Activated CD8-positive, alpha-beta T cell treated with anti-CD3 and anti-CD28 coated beads for 36 hours (primary cell): Measurements from ENCODE around the gene ICOS. TPM values are rescaled to one million over a fixed set of nuclear protein-coding genes. Genes with fewer than 3 reads are reported as not detected.

ENCODE experiments used
- ATAC-seq: fragments of 200-7000 bp; cut with Tn5 transposase; one replicate; pipeline ENCODE4 v1.10.0; 2021; ENCODE audit warnings: mild to moderate bottlenecking, moderate library complexity
- CTCF ChIA-PET: fragments of 350-600 bp; sonication (Branson Sonifier 250); formaldehyde crosslinking; loops from one replicate; lab custom pipeline; 2021; ENCODE audit warnings: antibody characterized with exemption; lab: Charles Lee
- POLR2A ChIA-PET: fragments of 350-600 bp; sonication (Branson Sonifier 250); formaldehyde crosslinking; loops from one replicate; lab custom pipeline; 2021; ENCODE audit warnings: antibody characterized with exemption; lab: Charles Lee
- DNase-seq: peaks from one replicate; pipeline ENCODE4 v3.0.0-alpha.2; 2020
- H3K27ac Mint-ChIP-seq: one replicate; pipeline ENCODE4 v1.8.0; 2021; ENCODE audit warnings: mild to moderate bottlenecking, mixed read lengths
- H3K27me3 Mint-ChIP-seq: one replicate; pipeline ENCODE4 v1.8.0; 2021; ENCODE audit warnings: mixed read lengths
- H3K36me3 Mint-ChIP-seq: one replicate; pipeline ENCODE4 v1.8.0; 2021; ENCODE audit warnings: low read depth, mixed read lengths
- H3K4me1 Mint-ChIP-seq: one replicate; pipeline ENCODE4 v1.8.0; 2021; ENCODE audit warnings: low read depth, mixed read lengths
- H3K4me3 Mint-ChIP-seq: one replicate; pipeline ENCODE4 v1.8.0; 2021; ENCODE audit warnings: mild to moderate bottlenecking, moderate library complexity, mixed read lengths
- H3K9me3 Mint-ChIP-seq: one replicate; pipeline ENCODE4 v1.8.0; 2021; ENCODE audit warnings: mixed read lengths
- intact Hi-C: fragments of 100-400 bp; cut with micrococcal nuclease; formaldehyde crosslinking; loops from one replicate; pipeline ENCODE4 v1.10.0; 2022
- total RNA-seq, 2 experiments: library from RNA; stranded (reverse); gene quantifications; one replicate each; pipeline ENCODE4 v1.2.3, GENCODE V29; 2021
- TF ChIP-seq, protein P1 (sequence below): fragments of 200-600 bp; IDR thresholded peaks from one replicate; pipeline ENCODE4 v1.8.0; 2022; ENCODE audit warnings: antibody characterized with exemption, mild to moderate bottlenecking

Gene ICOS
- total RNA-seq, 2 experiments from 2014 or later, result 55.0 to 55.6 TPM

DNA sequence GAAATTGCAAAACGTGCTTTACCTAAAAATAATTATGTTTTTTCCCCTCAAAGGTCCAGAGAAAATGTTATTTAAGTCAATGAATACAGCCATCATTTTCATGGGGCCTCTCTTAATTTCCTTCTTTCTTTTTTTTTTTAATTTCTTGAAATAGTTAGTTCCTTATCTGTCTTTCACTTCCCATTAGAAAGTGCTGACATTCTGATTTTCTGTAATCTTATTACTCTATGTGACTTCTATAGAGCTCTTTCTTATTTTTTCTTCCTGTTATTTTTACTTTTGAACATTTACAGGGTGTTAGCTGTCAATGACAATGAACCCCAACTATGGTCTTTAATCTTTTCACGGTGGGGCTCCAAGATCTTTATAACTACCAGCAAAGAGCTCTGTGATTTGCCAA is 39.0 kb upstream of the ICOS start:
- DNase-seq, result no peak
- TF ChIP-seq, protein P1, sequence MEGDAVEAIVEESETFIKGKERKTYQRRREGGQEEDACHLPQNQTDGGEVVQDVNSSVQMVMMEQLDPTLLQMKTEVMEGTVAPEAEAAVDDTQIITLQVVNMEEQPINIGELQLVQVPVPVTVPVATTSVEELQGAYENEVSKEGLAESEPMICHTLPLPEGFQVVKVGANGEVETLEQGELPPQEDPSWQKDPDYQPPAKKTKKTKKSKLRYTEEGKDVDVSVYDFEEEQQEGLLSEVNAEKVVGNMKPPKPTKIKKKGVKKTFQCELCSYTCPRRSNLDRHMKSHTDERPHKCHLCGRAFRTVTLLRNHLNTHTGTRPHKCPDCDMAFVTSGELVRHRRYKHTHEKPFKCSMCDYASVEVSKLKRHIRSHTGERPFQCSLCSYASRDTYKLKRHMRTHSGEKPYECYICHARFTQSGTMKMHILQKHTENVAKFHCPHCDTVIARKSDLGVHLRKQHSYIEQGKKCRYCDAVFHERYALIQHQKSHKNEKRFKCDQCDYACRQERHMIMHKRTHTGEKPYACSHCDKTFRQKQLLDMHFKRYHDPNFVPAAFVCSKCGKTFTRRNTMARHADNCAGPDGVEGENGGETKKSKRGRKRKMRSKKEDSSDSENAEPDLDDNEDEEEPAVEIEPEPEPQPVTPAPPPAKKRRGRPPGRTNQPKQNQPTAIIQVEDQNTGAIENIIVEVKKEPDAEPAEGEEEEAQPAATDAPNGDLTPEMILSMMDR, result no peak
- intact Hi-C loops, result no loop called here
- ChIA-PET POLR2A (interaction anchor here (0.9 to 17.2 kb wide), 2 partner anchors 13 to 24 kb away, joined by 3 to 237 read pairs; partner anchors contain the start of gene CTLA4), CTCF (interaction anchor here (0.8 to 3.7 kb wide), 7 partner anchors 11 to 68 kb away, joined by 3 to 15 read pairs (median 3); no protein-coding TSS in a partner anchor)
- no peak for ATAC-seq
- H3K27me3 Mint-ChIP-seq, result no peaks in the 10 kb centered on the region
- peaks cover 25% of the 10 kb centered on the region for H3K4me1 Mint-ChIP-seq
- H3K4me3 Mint-ChIP-seq, result no peak overlapping the region
- H3K36me3 Mint-ChIP-seq, result peaks cover 9% of the 10 kb centered on the region
- H3K9me3 Mint-ChIP-seq, result peaks cover 14% of the 10 kb centered on the region
- H3K27ac Mint-ChIP-seq, result no peak overlapping the region

GRCh38 chr2:203898657-203899056 is 37.9 kb upstream of the ICOS start:
- Mint-ChIP-seq H3K27me3 (no peaks in the 10 kb centered on the region), H3K9me3 (peaks cover 16% of the 10 kb centered on the region), H3K27ac (no peak overlapping the region), H3K36me3 (peaks cover 10% of the 10 kb centered on the region), H3K4me1 (peaks cover 22% of the 10 kb centered on the region), H3K4me3 (no peak overlapping the region)
- ChIA-PET POLR2A (interaction anchor here (0.7 to 17.2 kb wide), 3 partner anchors 13 to 201 kb away, joined by 3 to 237 read pairs (median 3); partner anchors contain the start of gene CTLA4), CTCF (interaction anchor here (1.6 to 3.7 kb wide), 2 partner anchors 11 to 18 kb away, joined by 3 to 15 read pairs; no protein-coding TSS in a partner anchor)
- DNase-seq (no peak), ATAC-seq (no peak)
- TF ChIP-seq, protein P1, result no peak
- intact Hi-C loops, result no loop called here

DNA sequence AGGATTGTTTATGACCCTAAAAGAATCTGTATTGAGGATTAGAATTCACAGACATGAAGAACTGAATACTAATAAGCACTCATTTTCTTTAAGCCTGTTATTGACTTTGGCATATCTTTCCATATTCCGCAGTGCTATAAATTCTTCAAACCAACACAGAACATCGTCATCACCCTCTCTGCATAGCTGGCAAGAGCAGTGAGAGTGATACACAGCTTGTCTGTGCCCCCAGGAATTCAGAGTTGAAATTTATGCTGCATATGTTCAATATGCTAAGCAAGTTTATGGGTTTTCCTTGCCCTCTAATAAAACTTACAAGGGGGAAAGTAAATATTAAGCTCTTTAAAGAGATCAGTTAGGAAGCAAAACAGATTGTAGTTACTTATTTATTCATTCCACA is 36.3 kb upstream of the ICOS start:
- Mint-ChIP-seq H3K27me3 (no peaks in the 10 kb centered on the region), H3K27ac (no peak overlapping the region), H3K9me3 (peaks cover 17% of the 10 kb centered on the region), H3K4me1 (peaks cover 12% of the 10 kb centered on the region), H3K36me3 (peaks cover 10% of the 10 kb centered on the region), H3K4me3 (no peak overlapping the region)
- POLR2A ChIA-PET, result interaction anchor here (1.8 to 17.2 kb wide), 2 partner anchors 10 to 27 kb away, joined by 6 to 237 read pairs; partner anchors contain the start of gene CTLA4
- no peak for DNase-seq
- TF ChIP-seq, protein P1, result no peak
- intact Hi-C loops, result no loop called here
- ATAC-seq, result no peak
- CTCF ChIA-PET, result interaction anchor here (0.7 to 3.7 kb wide), 8 partner anchors 9 to 85 kb away, joined by 3 to 15 read pairs (median 3); no protein-coding TSS in a partner anchor

GRCh38 chr2:203904022-203904421 is 32.5 kb upstream of the ICOS start:
- TF ChIP-seq, protein P1, result no peak
- intact Hi-C loops, result no loop called here
- no peak for ATAC-seq
- Mint-ChIP-seq H3K27me3 (no peaks in the 10 kb centered on the region), H3K4me1 (peaks cover 7% of the 10 kb centered on the region), H3K36me3 (peaks cover 10% of the 10 kb centered on the region), H3K9me3 (peaks cover 17% of the 10 kb centered on the region), H3K27ac (no peak overlapping the region), H3K4me3 (no peak overlapping the region)
- CTCF ChIA-PET, result interaction anchor here (1.2 to 1.4 kb wide), 3 partner anchors 24 to 44 kb away, joined by 3 read pairs; no protein-coding TSS in a partner anchor
- POLR2A ChIA-PET, result interaction anchor here (0.9 kb wide), 1 partner anchor 29 kb away, joined by 3 read pairs; no protein-coding TSS in a partner anchor
- no peak for DNase-seq

DNA sequence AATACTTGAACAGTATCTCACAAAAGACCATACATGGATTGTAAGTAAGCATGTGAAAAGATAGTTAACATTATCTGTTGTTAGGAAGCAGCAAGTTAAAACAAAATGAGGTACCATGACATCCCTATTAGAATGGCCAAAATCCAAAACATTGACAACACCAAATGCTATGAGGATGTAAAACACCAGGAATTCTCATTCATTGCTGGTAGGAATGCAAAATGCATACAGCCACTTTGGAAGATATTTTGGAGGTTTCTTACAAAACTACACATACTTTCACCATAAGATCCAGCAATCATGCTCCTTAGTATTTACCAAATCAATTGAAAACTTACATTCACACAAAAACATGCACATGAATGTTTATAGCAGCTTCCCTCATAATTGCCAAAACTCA is 30.9 kb upstream of the ICOS start:
- intact Hi-C loops, result loop anchor here (5.0 kb wide), 1 partner anchor 88 kb away; no protein-coding TSS in a partner anchor
- ChIA-PET POLR2A (no interaction called here), CTCF (interaction anchor here (0.6 to 1.5 kb wide), 3 partner anchors 90 to 231 kb away, joined by 3 to 5 read pairs (median 4); no protein-coding TSS in a partner anchor)
- Mint-ChIP-seq H3K4me1 (peaks cover 21% of the 10 kb centered on the region), H3K27me3 (no peaks in the 10 kb centered on the region), H3K9me3 (peaks cover 16% of the 10 kb centered on the region), H3K36me3 (peaks cover 8% of the 10 kb centered on the region), H3K4me3 (no peak overlapping the region), H3K27ac (no peak overlapping the region)
- ATAC-seq (no peak), DNase-seq (no peak)
- TF ChIP-seq, protein P1, result no peak
